Activated naive CD4-positive, alpha-beta T cell treated with anti-CD3 and anti-CD28 coated beads, Interleukin-2, amount 50 U/mL, for 16 hours (primary cell): ENCODE results near the gene UBXN6.

Source experiments
- DNase-seq: peaks from one replicate; pipeline ENCODE4 v3.0.0-alpha.2; 2020

UBXN6 gene, protein sequence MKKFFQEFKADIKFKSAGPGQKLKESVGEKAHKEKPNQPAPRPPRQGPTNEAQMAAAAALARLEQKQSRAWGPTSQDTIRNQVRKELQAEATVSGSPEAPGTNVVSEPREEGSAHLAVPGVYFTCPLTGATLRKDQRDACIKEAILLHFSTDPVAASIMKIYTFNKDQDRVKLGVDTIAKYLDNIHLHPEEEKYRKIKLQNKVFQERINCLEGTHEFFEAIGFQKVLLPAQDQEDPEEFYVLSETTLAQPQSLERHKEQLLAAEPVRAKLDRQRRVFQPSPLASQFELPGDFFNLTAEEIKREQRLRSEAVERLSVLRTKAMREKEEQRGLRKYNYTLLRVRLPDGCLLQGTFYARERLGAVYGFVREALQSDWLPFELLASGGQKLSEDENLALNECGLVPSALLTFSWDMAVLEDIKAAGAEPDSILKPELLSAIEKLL

DNA sequence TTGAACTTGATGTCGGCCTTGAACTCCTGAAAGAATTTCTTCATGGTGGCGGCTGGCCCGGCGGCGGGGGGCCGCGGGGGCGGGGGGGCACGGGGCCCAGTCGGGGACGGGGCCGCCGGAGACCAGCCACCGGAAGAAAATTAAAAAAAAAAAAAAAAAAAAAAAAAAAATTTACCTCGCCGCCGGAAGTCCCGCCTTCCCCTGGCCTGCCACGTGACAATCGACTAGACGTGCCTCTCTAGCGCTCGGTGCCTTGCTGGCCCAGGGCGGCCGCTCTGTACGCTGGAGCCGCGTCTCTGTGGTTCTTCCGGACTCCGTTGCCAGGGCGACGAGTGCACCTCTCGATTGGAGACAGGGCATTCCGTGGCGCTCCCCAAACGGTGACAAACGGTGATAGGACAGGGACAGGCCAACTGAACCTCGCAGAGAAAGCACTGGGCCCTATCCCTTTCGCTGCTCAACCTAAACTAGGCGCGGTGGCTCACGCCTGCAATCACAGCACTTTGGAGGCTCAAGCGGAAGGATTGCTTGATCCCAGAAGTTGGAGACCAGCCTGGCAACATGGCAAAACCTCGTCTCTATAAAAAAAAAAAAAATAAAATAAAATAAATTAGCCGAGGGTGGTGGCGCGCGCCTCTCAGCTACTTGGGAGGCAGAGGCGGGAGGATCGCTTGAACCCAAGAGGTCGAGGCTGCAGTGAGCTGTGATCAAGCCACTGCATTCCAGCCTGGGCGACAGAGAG is at the start of gene UBXN6:
Gene UBXN6 (minus strand): TSS at position 141 of the 742 bp plus-strand sequence. CDS start 97 bp downstream, at position 44.
- DNase-seq: peak; percentile 97

- DNase-seq: no peak
These were observed 49.5 kb upstream of the UBXN6 start for GRCh38 chr19:4507150-4507452.

DNA sequence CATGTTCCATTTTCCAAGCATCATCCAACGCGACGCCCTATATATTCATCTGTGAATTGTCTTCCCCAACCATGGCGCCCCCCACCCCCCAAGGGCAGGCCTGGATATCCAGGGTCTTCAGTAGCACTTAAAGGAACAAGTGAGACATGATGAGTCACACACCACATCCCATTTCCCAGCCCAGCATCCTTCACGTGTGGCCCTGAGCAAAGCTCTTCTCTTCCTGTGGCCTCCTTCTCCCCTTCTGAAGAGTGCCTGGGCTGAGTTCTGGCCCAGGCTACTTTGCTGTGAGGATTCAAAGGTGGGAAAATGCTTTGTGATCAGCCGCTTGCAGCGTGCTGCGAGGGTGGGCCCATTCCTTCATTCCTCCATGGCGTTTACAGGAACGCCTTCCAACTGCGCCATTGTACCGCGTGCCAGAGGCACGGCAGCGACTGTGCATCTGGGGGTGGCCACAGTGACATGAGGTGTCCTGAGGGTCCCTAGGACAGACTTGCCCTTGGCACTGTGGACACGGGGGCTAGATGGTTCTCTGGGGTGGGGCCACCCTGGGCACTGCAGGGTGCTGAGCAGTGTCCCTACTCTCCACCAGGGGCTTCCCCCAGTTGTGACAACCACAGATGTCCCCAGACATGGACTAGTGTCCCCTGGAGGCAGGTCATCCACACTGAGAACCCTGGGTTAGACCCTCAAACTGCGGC is 49.0 kb upstream of the UBXN6 start:
- DNase-seq: no peak

DNA sequence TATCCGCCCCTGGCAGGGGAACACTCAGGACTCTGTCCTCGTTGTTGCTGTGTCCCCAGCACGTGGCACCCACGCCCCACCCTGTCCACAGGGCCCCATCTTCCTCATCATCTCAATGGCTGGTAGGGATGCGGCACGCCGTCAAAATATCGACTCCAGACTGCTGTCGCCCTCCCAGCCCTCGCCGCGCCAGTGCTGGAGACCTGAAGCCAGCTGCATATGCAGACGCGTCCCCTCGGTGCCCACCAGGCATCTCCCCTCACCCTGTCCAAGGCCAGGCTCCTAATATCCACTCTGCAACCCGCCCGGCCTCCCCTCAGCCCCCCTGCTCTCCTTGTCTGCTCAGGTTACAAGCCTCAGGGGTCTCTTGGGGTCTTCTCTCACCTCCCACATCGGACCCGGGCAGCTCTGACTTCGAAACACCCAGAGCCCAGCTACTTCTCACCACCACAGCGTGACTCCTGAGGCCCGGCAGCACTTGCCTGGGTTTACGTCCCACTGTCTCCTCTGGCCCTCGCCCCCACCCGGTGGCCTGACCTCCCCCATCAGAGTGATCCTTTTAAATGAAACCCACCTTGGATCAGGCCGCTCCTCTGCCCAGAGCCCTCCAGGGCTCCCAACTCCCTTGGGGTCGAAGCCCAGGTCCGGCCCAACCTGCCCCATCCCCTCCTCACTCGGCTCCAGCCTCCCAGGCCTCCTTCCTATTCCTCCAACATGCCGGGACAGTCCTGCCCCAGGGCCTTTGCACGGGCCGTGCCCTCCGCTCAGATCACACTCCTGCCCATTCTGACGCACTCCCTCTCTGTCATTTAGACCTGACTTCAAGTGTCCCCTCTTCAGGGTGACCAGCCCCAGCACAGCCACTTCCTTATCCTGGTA is 48.2 kb upstream of the UBXN6 start:
- no peak for DNase-seq

- no peak for DNase-seq
These were observed 47.4 kb upstream of the UBXN6 start for GRCh38 chr19:4504891-4505569.

DNA sequence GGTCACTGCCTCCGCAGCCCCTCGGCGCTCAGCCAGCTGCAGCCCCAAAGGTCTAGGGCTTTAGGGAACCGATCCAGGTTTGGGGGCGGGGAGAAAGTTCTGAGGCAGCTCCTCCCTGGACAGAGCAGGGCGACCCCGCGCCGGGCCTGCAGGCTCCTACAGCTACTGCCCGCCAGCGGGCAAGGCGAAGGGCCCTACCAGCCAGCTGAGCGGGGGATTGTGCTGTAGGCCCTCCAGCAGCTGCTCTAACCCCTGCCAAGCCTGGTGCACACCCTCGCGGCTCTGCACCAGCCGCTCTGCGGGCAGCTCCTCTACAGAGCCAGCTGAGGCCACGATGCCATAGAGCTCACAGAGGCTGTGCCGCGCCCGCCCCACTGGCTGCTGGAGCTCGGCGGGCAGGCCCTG is 46.7 kb upstream of the UBXN6 start:
- no peak for DNase-seq

DNA sequence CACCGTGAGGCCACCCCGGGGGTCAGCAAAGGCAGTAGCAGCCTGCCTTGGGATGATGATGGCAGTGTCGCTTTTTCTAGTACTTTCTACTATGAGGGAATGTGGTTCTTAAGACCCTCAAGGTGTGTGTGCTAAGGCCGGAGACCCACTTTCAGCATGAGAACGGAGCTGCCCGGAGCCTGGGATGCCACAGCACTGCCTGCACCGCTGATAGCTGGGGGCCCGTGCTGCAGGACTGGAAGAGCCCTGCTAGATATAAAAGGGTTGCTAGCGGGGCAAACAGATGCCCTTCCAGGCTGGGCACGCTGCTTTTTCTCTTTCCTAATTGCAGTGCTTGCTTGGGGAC is 46.2 kb upstream of the UBXN6 start:
- no peak for DNase-seq

DNA sequence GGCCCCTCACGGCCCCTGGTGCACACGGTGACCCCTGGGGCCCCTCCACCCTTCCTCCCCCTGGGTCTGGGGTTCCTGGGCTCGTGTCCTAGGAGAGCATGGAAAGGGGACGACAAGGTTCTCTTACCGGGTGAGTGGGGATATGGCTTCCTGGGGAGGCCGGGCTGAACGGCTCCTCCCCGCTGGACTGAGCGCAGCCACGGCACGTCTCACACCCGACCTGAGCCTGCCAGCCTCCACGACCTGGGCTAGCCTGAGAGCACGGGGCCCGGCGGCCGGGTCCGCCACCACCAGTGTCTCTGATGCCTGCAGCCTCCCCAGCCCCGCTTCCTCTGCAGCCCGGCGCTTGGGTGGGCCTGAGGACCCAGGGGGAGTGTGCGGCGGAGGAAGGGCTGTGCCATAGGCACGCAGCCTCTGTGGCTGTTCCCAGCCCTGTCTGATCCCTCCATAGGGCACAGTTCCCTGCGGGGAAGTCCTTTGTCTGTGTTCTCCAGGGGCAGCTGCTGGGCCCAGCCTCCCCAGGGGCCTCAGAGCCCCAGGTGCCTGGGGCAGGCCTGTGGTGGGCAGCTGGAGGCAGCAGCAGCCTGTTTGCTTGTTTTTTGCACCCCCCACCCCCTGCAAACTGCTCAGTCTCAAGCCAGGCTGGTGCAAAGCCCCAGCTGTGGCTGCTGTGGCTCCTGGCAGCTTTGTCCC is 45.7 kb upstream of the UBXN6 start:
- DNase-seq: no peak

DNA sequence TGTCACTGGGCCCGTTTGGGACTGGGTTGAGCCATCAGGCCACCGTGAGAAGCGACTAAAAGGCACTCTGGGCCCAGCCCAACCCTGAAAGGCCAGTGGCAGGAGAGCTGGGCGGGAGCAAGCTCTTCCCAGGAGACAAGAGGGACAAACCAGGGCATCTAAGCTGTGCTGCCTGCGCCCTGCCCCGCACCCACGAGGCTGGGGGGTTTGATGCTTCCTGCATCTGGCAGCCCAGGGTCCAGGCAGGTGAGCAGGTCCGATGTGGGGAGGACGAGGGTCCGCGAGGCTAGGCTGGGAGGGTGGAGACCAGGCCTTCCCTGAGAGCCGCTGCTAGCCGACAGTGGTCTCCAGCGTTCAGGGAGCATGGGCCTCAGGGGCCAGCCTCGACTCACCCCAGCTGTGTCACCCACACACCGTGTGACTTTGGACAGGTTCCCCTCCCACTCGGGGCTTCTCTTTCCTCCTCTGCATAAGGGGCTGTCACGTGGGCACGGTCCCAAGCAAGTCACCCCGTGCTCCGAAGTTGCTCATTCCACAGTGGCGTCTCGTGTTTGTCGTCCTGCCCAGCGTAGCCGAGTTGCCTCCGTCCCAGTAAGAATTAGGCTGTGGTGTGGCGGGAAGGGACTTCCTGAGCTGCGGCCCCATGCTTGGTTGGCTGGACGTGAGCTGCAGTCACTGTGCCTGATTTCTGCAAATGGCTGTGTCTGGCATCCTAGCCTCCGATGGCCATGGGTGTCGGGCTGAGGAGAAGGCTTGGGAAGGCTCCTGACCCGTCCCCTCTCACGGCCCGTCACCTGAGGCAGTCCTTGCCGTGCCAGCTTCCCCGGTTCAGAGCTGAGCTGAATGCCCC is 44.9 kb upstream of the UBXN6 start:
- no peak for DNase-seq

DNA sequence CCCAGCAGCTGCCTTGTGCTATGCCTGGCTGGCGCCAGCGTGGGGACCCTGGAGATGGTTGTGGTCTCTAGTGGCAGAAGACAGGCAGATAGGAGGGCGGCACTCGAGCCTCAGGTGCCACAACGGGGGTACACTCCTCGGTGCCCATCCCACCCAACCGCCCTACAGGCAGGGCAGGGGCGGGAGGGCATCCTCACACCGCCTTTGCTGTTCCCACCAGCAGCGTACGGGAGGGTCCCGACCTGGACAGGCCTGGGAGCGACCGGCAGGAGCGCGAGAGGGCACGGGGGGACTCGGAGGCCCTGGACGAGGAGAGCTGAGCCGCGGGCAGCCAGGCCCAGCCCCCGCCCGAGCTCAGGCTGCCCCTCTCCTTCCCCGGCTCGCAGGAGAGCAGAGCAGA is 44.1 kb upstream of the UBXN6 start:
- no peak for DNase-seq

DNA sequence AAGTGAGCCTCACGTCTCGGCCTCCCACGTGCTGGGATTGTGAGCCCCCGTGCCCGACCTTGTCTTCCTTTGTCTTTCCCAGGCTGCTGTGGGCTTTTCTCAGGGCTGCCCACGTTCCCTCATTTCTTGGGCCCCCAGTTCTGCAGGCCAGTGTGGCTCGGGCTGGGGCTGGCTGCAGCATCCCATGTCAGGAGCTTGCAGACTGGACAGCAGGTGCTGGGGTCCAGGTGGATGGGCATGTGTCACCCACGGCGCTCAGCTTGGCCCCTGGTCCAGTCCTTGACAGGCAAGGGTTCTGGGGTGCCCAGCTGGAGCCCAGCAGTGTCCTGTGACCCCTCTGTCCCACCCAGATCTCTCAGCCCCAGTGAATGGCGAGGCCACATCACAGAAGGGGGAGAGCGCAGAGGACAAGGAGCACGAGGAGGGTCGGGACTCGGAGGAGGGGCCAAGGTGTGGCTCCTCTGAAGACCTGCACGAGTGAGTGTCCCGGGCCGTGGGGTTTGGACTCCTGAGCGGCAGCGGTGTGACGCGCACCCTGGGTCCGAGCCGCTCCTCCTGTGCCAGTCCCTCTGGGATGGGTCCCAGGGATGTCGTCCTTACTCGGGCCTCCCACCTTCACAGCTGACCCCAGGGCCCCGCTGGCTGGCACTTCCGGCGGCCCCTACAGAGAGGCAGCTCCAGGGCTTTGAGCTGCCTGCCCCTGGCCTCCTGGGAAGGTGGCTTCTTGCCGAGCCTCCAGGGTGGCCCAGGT is 43.4 kb upstream of the UBXN6 start:
- no peak for DNase-seq

DNA sequence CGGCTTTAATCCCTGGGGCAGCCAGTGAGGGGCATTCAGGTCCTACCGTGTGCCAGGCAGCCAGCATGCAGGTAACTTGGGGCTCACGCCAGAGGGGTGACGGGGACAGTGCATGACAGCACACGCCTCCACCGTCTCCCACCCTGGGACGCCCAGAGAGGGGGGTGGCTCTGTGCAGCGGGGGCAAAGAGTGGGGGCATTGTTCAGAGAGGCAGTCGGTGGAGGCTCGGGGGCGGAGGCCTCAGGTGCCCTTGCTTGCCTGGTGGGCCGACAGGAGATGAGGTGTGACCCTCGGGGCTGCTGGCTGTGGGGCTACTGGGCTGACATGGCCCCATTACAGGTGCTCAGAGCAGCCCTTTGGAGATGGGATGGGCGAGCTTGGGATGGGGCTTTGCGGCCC is 42.3 kb upstream of the UBXN6 start:
- DNase-seq: no peak

DNA sequence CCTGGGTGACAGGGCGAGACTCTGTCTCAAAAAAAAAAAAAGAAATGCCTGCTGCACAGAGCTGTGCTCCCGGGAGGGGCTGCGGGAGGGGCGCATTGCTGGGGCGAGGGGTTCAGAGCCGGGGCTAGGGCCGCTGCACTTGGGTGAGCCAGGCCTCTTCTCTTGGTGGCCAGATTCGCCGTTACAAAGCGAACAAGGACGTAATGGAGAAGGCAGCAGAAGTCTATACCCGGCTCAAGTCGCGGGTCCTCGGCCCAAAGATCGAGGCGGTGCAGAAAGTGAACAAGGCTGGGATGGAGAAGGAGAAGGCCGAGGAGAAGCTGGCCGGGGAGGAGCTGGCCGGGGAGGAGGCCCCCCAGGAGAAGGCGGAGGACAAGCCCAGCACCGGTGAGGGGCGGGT is 41.7 kb upstream of the UBXN6 start:
- DNase-seq: no peak

DNA sequence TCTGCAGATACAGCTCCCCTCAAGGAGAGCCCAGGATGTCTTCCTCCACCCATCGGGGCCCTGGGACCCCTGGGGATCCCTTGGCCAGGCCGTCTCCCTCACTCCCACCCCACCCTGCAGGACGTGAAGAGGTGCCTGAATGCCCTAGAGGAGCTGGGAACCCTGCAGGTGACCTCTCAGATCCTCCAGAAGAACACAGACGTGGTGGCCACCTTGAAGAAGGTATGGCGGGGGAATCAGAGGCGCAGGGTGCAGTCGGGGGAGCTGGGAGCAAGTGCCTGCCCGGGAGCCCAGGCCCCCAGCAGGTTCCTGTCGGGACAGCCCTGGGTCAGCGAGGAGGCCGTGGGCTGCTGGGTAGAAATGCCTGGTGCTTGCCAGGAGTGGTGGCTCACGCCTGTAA is 41.1 kb upstream of the UBXN6 start:
- no peak for DNase-seq

DNA sequence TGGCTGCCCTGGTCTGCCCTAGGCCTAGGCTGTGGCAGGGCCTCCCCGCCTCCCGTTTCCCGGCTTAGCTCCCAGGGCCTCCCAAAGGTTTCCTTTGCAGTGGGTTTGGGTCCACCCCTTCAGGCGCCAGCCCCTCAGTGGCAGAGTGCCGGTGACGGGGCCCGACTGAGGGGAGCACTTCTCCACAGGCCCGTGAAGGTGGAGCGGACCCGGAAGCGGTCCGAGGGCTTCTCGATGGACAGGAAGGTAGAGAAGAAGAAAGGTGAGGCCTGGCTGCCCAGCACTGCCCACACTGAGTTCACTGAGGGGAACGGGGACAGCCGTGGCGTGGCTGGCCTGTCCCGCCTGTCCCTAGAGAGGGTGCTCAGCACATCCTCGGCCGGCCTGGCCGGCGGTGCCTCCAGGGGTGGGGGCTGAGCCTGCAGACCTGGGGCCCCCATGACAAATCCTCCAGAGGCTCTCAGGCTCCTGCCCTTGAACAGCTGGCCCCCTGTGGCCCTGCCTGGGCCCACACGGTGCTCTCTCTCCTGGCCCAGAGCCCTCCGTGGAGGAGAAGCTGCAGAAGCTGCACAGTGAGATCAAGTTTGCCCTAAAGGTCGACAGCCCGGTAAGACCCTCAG is 40.3 kb upstream of the UBXN6 start:
- no peak for DNase-seq

- no peak for DNase-seq
These were observed 38.7 kb upstream of the UBXN6 start for GRCh38 chr19:4496304-4496703.

DNA sequence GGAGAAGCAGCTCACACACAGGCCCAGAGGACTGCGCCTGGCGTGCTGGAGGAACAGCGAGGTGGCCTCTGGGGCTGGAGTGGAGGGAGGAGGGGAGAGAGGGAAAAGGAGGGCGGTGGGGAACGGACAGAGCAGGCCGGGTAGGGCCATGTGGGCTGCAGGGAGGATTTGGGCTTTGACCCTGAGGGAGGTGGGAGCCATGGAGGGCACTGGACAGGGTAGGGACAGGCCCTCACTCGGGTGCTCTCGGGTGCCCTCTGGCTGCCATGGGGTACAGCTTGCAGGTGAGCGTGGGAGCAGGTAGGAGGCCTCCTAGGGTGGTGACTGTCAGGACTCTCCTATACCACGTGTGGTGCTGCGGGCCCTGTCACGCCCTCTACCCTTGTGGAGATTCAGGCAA is 37.9 kb upstream of the UBXN6 start:
- no peak for DNase-seq

DNA sequence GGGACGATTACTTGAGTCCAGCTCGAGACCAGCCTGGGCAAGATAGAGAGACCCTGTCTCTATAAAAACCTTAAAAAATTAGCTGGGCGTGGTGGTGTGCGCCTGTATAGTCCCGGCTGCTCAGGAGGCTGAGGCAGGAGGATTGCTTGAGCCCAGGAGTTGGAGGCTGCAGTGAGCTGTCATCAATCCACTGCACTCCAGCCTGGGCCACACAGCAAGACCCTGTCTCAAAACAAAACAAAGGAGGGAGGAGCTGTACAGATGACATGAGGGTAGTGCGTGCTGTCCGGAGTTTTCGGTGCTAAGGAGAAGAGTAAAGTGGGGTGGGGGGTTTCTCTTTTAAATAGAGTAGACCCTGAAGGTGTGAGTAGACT is 37.1 kb upstream of the UBXN6 start:
- DNase-seq: no peak

DNA sequence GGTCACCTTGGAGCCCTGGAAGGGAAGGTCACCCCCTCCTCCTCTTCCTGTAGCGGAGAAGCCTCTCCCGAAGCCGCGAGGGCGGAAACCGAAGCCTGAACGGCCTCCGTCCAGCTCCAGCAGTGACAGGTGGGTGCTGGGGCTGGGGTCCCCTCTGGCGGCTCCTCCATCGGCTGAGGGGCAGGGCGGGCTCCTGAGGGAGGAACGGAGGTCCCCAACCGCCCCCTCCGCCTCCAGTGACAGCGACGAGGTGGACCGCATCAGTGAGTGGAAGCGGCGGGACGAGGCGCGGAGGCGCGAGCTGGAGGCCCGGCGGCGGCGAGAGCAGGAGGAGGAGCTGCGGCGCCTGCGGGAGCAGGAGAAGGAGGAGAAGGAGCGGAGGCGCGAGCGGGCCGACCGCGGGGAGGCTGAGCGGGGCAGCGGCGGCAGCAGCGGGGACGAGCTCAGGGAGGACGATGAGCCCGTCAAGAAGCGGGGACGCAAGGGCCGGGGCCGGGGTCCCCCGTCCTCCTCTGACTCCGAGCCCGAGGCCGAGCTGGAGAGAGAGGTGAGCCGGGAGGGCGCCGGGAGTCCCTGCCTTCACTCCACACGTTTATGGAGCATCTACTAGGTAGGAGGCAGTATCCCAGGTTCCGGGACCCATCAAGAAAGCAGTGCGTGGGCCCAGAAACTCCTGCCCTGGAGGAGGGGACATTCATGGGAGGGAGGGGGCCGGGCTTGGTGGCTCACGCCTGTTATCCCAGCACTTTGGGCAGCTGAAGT is 36.5 kb upstream of the UBXN6 start:
- DNase-seq: no peak
